OCI-LY3 (cell line): ENCODE data around the gene MEX3C.

ENCODE experiments used
- H2AFZ ChIP-seq: fragments of 200-600, 300-600 bp; shearing (Covaris generic); 2 replicates; pipeline ENCODE4 v1.6.0; 2014; ENCODE audit warnings: antibody characterized with exemption, low read depth, low read length
- H3K27ac ChIP-seq: fragments of 200-600, 300-600 bp; sonication (generic); 2 replicates; pipeline ENCODE4 v1.5.1; 2014; ENCODE audit warnings: mild to moderate bottlenecking, low read length, moderate library complexity, mixed read lengths
- H3K27me3 ChIP-seq: fragments of 200-600, 300-600 bp; sonication (generic); 2 replicates; pipeline ENCODE4 v1.6.1; 2014; ENCODE audit warnings: low read depth, low read length, mixed read lengths
- H3K36me3 ChIP-seq: fragments of 200-600, 300-600 bp; sonication (generic); replicated peaks from 2 replicates; pipeline ENCODE3; 2014; ENCODE audit warnings: low read depth, low read length, mixed read lengths
- H3K4me1 ChIP-seq: fragments of 300-600, 200-600 bp; sonication (generic); 2 replicates; pipeline ENCODE4 v1.6.1; 2014; ENCODE audit warnings: low read length, mixed read lengths
- H3K4me2 ChIP-seq: fragments of 200-600, 300-600 bp; sonication (generic); 2 replicates; pipeline ENCODE4 v1.6.1; 2014; ENCODE audit warnings: low read length, mixed read lengths
- H3K4me3 ChIP-seq: fragments of 300-600, 200-600 bp; sonication (generic); 2 replicates; pipeline ENCODE4 v1.5.1; 2014; ENCODE audit warnings: antibody characterized with exemption, mild to moderate bottlenecking, low read length, moderate library complexity
- H3K79me2 ChIP-seq: fragments of 300-600, 200-600 bp; shearing (Covaris generic); 2 replicates; pipeline ENCODE4 v1.6.1; 2014; ENCODE audit warnings: mild to moderate bottlenecking, low read length, mixed read lengths
- H3K9ac ChIP-seq: fragments of 300-600, 200-600 bp; shearing (Covaris generic); 2 replicates; pipeline ENCODE4 v1.6.0; 2014; ENCODE audit warnings: mild to moderate bottlenecking, low read length, moderate library complexity
- H3K9me3 ChIP-seq: fragments of 200-600, 300-600 bp; shearing (Covaris generic); 2 replicates; pipeline ENCODE4 v1.6.1; 2014; ENCODE audit warnings: low read length, mixed read lengths; ENCODE audit not compliant: insufficient read depth
- H4K20me1 ChIP-seq: fragments of 200-600, 300-600 bp; sonication (generic); 2 replicates; pipeline ENCODE4 v1.6.1; 2016; ENCODE audit warnings: low read length, mixed read lengths; ENCODE audit not compliant: insufficient read depth
- EZH2phosphoT487 ChIP-seq: fragments of 200-600 bp; shearing (Covaris generic); IDR thresholded peaks from 2 replicates; pipeline ENCODE4 v1.6.1; 2018; ENCODE audit warnings: antibody characterized with exemption, mixed run types, low read depth
- TF ChIP-seq, protein P1 (sequence below): fragments of 200-600, 300-600 bp; sonication (generic); IDR thresholded peaks from 2 replicates; pipeline ENCODE4 v1.5.1; 2014; ENCODE audit warnings: antibody characterized with exemption, low read length, low read depth

The MEX3C gene

DNA sequence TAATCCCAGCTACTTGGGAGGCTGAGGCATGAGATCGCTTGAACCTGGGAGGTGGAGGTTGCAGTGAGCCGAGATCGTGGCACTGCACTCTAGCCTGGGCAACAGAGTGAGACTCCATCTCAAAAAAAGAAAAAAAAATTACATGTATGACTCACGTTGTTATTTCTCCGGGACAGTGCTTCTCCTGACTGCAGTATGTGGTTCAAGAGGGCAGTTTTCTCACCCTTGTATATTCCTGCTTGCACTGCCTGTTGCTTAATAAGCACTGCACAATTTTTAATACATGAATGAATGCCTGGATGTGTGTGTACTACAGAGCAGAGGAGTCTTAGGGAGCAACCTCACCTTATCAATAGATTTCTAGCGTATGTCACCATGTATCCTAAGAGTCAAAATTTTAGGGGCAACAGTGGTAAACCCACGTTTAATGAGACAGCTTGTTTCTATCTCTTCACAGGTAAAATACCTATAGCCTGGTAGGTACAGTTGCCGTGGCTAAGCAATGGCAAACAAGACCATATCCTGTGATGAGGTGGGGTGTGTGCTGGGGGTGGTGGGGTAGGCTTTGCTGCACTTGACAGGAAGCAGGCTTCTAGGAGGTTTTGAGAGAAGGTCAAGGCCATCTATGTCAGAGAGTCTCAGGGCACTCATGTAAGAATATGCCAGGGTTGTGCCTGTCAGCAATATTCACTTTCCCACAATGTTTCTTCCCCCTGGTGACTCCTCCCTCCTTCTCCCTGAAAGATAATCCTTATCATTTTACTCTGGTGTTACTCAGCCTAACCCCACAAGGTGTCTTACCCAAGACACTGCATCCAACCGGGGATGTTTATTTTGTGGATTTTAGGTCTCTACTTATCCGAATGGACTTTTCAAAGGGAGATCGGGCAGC is 36.9 kb upstream of the MEX3C start:
- Histone ChIP-seq H2AFZ (no peak overlapping the region), H3K4me3 (no peak overlapping the region), H3K36me3 (no peaks in the 10 kb centered on the region), H3K4me1 (peaks cover 12% of the 10 kb centered on the region), H4K20me1 (no peaks in the 10 kb centered on the region), H3K27me3 (no peaks in the 10 kb centered on the region), H3K9me3 (no peaks in the 10 kb centered on the region), H3K4me2 (peak overlapping the region; percentile 26), H3K79me2 (no peaks in the 10 kb centered on the region), H3K27ac (no peak overlapping the region), H3K9ac (no peak overlapping the region)
- TF ChIP-seq, protein P1, sequence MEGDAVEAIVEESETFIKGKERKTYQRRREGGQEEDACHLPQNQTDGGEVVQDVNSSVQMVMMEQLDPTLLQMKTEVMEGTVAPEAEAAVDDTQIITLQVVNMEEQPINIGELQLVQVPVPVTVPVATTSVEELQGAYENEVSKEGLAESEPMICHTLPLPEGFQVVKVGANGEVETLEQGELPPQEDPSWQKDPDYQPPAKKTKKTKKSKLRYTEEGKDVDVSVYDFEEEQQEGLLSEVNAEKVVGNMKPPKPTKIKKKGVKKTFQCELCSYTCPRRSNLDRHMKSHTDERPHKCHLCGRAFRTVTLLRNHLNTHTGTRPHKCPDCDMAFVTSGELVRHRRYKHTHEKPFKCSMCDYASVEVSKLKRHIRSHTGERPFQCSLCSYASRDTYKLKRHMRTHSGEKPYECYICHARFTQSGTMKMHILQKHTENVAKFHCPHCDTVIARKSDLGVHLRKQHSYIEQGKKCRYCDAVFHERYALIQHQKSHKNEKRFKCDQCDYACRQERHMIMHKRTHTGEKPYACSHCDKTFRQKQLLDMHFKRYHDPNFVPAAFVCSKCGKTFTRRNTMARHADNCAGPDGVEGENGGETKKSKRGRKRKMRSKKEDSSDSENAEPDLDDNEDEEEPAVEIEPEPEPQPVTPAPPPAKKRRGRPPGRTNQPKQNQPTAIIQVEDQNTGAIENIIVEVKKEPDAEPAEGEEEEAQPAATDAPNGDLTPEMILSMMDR = no peak
- no peak for TF ChIP-seq EZH2phosphoT487

DNA sequence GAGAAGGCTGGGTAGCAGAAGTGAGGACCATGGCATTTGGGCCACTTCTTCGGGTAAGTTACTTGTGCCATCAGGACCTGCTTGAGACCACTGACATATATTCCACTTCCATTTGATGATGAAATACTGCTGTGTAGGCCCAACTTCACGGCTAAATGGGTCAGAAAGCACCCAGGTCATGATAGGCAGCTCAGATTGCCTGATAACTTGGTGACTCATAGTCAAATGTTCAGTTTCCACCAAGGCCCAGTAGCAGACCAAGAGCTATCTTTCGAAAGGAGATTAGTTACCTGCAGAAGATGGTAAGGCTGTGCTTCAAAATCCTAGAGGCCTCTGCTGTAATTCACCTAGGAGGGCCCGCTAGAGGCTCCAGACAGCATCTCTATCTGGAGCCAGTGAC is 31.8 kb upstream of the MEX3C start:
- no peaks in the 10 kb centered on the region for H3K36me3 ChIP-seq
- H2AFZ ChIP-seq = no peak overlapping the region
- TF ChIP-seq EZH2phosphoT487 = no peak
- H3K27me3 ChIP-seq = no peaks in the 10 kb centered on the region
- H3K4me2 ChIP-seq = no peak overlapping the region
- H3K9me3 ChIP-seq = no peaks in the 10 kb centered on the region
- no peaks in the 10 kb centered on the region for H3K79me2 ChIP-seq
- no peak overlapping the region for H3K9ac ChIP-seq
- H3K4me3 ChIP-seq = no peak overlapping the region
- no peaks in the 10 kb centered on the region for H3K4me1 ChIP-seq
- no peaks in the 10 kb centered on the region for H4K20me1 ChIP-seq
- no peak overlapping the region for H3K27ac ChIP-seq

DNA sequence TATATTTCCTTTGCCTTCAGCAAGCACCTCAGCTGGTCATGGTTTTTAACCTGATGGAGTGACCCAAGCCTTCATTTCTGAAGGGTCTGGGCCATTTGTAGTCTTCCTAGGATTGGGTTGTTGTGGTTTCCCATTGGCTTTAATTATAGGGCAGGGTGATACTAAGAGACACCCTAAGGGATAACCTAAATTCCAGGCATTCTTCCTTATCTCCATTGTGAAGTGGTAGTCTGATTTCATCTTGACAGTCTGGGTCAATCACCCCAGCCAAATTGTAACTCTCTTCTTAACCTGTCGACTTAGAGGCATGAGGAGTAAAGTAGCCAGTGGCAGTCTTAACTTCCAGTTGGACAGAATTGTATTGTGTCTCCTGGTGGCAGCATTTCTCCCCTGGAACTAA is 30.2 kb upstream of the MEX3C start:
- Histone ChIP-seq H3K36me3 (no peaks in the 10 kb centered on the region), H3K9me3 (no peaks in the 10 kb centered on the region), H3K79me2 (no peaks in the 10 kb centered on the region), H3K4me2 (no peak overlapping the region), H4K20me1 (no peaks in the 10 kb centered on the region), H3K4me1 (no peaks in the 10 kb centered on the region), H3K27ac (no peak overlapping the region), H3K27me3 (no peaks in the 10 kb centered on the region), H3K9ac (no peak overlapping the region), H2AFZ (no peak overlapping the region), H3K4me3 (no peak overlapping the region)
- no peak for TF ChIP-seq EZH2phosphoT487
- TF ChIP-seq, protein P1 = no peak

- no peaks in the 10 kb centered on the region for H3K27me3 ChIP-seq
- no peaks in the 10 kb centered on the region for H3K36me3 ChIP-seq
- H2AFZ ChIP-seq = no peak overlapping the region
- H3K4me2 ChIP-seq = no peak overlapping the region
- no peaks in the 10 kb centered on the region for H3K79me2 ChIP-seq
- H3K4me1 ChIP-seq = no peaks in the 10 kb centered on the region
- TF ChIP-seq, protein P1 = no peak
- TF ChIP-seq EZH2phosphoT487 = no peak
- no peak overlapping the region for H3K4me3 ChIP-seq
- no peak overlapping the region for H3K27ac ChIP-seq
- H4K20me1 ChIP-seq = no peaks in the 10 kb centered on the region
- no peaks in the 10 kb centered on the region for H3K9me3 ChIP-seq
- no peak overlapping the region for H3K9ac ChIP-seq
These were observed 29.3 kb upstream of the MEX3C start for GRCh38 chr18:51226587-51227350.
